HepG2 (cell line): ENCODE results near the gene DIP2C. TPM values are rescaled to one million over a fixed set of nuclear protein-coding genes. Genes with fewer than 3 reads are reported as not detected.

Experiments
- ATAC-seq: fragments of 200-7000 bp; cut with Tn5 transposase; 3 replicates; pipeline ENCODE4 v1.9.1; 2020; ENCODE audit warnings: mild to moderate bottlenecking, moderate library complexity
- BruUV-seq: library from RNA; stranded (reverse); fragments of 400-500 nt; replicated peaks from 2 replicates; lab custom pipeline; 2021; lab: Mats Ljungman, UMichigan
- CTCF ChIA-PET: fragments of 300-600 bp; formaldehyde crosslinking; extraction: SDS; loops from one replicate; lab custom pipeline; 2021; ENCODE audit warnings: low total read pairs, inconsistent platforms, low intra/inter-chr PET ratio; lab: Yijun Ruan, JAX
- POLR2A ChIA-PET: fragments of 350-600 bp; sonication (Branson Sonifier 250); formaldehyde crosslinking; loops from one replicate; lab custom pipeline; 2020; ENCODE audit warnings: antibody characterized with exemption, inconsistent platforms; lab: Yijun Ruan, JAX
- DNase-seq: peaks from one replicate; pipeline ENCODE4 v3.0.0-alpha.2; 2015; ENCODE audit warnings: low spot score
- FAIRE-seq: peaks from 3 replicates; lab custom pipeline; 2011; peaks lifted over from hg19 to GRCh38; lab: Jason Lieb, UNC
- H2AFZ ChIP-seq: one replicate; pipeline ENCODE4 v1.6.1; 2011; ENCODE audit warnings: low read length, inconsistent platforms
- H3K27ac ChIP-seq: fragments of 300-600 bp; 3 replicates; pipeline ENCODE4 v1.8.0; 2011; ENCODE audit warnings: mixed run types, mild to moderate bottlenecking, mixed read lengths, low read length, inconsistent platforms; ENCODE audit not compliant: insufficient read depth; ENCODE audit errors: extremely low read length
- H3K27me3 ChIP-seq, 2 experiments: fragments of 200-600 bp in 1 of 2; 2 replicates in 1 of 2; 3 replicates in 1 of 2; pipeline versions ENCODE4 v1.6.0 to v1.8.0; 2011; ENCODE audit warnings: low read length in 2 of 2, mild to moderate bottlenecking in 2 of 2, moderate library complexity in 2 of 2, inconsistent platforms in 1 of 2; ENCODE audit not compliant: insufficient read depth in 2 of 2, control insufficient read depth in 1 of 2
- H3K36me3 ChIP-seq, 2 experiments: fragments of 200-600 bp in 1 of 2; replicated peaks in 1 of 2; 2 replicates in 1 of 2; 3 replicates in 1 of 2; pipeline versions ENCODE4 v1.5.1 to v1.8.0; 2011; ENCODE audit warnings: low read length in 2 of 2, inconsistent platforms in 1 of 2; ENCODE audit not compliant: insufficient read depth in 2 of 2, control insufficient read depth in 1 of 2
- H3K4me1 ChIP-seq: 2 replicates; pipeline ENCODE4 v1.5.1; 2012; ENCODE audit warnings: low read length, inconsistent platforms; ENCODE audit not compliant: insufficient read depth
- H3K4me2 ChIP-seq: 2 replicates; pipeline ENCODE4 v1.6.0; 2011; ENCODE audit warnings: low read depth, low read length, inconsistent platforms
- H3K4me3 ChIP-seq, 3 experiments: fragments of 200-600 bp in 1 of 3; sonication (generic), shearing (Covaris generic) in 1 of 3; replicated peaks in 1 of 3; 2 replicates each; pipeline ENCODE4 v1.5.1; 2011 to 2016; ENCODE audit warnings: low read length in 3 of 3, inconsistent platforms in 2 of 3, low read depth in 2 of 3, mild to moderate bottlenecking in 2 of 3, control low read depth in 1 of 3, mixed read lengths in 1 of 3; ENCODE audit not compliant: insufficient read depth in 1 of 3
- H3K79me2 ChIP-seq: one replicate; pipeline ENCODE4 v1.6.1; 2011; ENCODE audit warnings: low read length, inconsistent platforms; ENCODE audit not compliant: insufficient read depth
- H3K9ac ChIP-seq: 2 replicates; pipeline ENCODE4 v1.6.0; 2011; ENCODE audit warnings: mild to moderate bottlenecking, low read depth, low read length, inconsistent platforms; ENCODE audit not compliant: insufficient read depth
- H3K9me3 ChIP-seq: 2 replicates; pipeline ENCODE4 v1.5.1; 2012; ENCODE audit warnings: mild to moderate bottlenecking, low read length
- H4K20me1 ChIP-seq: 2 replicates; pipeline ENCODE4 v1.6.0; 2011; ENCODE audit warnings: inconsistent platforms, mild to moderate bottlenecking, low read length, moderate library complexity; ENCODE audit not compliant: insufficient read depth
- FOXP1 ChIP-seq, 2 experiments: fragments of 450-650 bp in 1 of 2; IDR thresholded peaks; 2 replicates each; pipeline ENCODE4 v1.6.1; 2017 to 2018; ENCODE audit warnings: antibody characterized with exemption in 1 of 2
- GATAD2A ChIP-seq: IDR thresholded peaks from 2 replicates; pipeline ENCODE4 v1.6.1; 2016
- GZF1 ChIP-seq: sonication (generic); formaldehyde crosslinking; IDR thresholded peaks from 2 replicates; pipeline ENCODE4 v1.5.1; 2020; ENCODE audit warnings: mild to moderate bottlenecking, missing genetic modification reagents
- MATR3 ChIP-seq: sonication (generic); formaldehyde crosslinking; IDR thresholded peaks from 2 replicates; pipeline ENCODE4 v1.4.0; 2020; ENCODE audit warnings: missing genetic modification reagents
- RAD51 ChIP-seq: fragments of 450-650 bp; IDR thresholded peaks from 2 replicates; pipeline ENCODE4 v1.6.1; 2016; ENCODE audit warnings: borderline replicate concordance
- SOX13 ChIP-seq, 3 experiments: fragments of 450-650 bp in 1 of 3; sonication (generic) in 1 of 3; formaldehyde crosslinking in 1 of 3; IDR thresholded peaks in 2 of 3; conservative IDR thresholded peaks in 1 of 3; 2 replicates each; pipeline versions ENCODE4 v1.5.0 to v1.6.1; 2016 to 2020; ENCODE audit warnings: antibody characterized with exemption in 1 of 3, mild to moderate bottlenecking in 1 of 3, missing compliant biosample characterization in 1 of 3, missing genetic modification reagents in 1 of 3, moderate library complexity in 1 of 3
- ZIK1 ChIP-seq: sonication (generic); formaldehyde crosslinking; IDR thresholded peaks from 2 replicates; pipeline ENCODE4 v1.5.0; 2020; ENCODE audit warnings: mild to moderate bottlenecking, low read depth, missing genetic modification reagents, borderline replicate concordance
- ZNF138 ChIP-seq: sonication (generic); formaldehyde crosslinking; IDR thresholded peaks from 2 replicates; pipeline ENCODE4 v1.5.0; 2020; ENCODE audit warnings: mild to moderate bottlenecking, low read depth, missing genetic modification reagents
- ZNF34 ChIP-seq: sonication (generic); formaldehyde crosslinking; IDR thresholded peaks from 2 replicates; pipeline ENCODE4 v1.4.0; 2020; ENCODE audit warnings: mild to moderate bottlenecking, missing genetic modification reagents, borderline replicate concordance
- ZNF431 ChIP-seq: sonication (generic); formaldehyde crosslinking; IDR thresholded peaks from 2 replicates; pipeline ENCODE4 v1.9.0; 2022; ENCODE audit warnings: missing genetic modification reagents, low read depth, mild to moderate bottlenecking, borderline replicate concordance
- ZNF567 ChIP-seq: sonication (generic); formaldehyde crosslinking; IDR thresholded peaks from 2 replicates; pipeline ENCODE4 v1.8.1; 2023; ENCODE audit warnings: mild to moderate bottlenecking, missing genetic modification reagents, borderline replicate concordance
- WGBS: methylation state at CpG from one replicate; pipeline ENCODE4 v1.1.6; 2017; ENCODE audit warnings: low lambda C conversion rate; 5-methylcytosine and 5-hydroxymethylcytosine counted together
- in situ Hi-C: cut with HindIII; loops from 2 replicates; pipeline ENCODE4 v1.10.0; 2017; ENCODE audit warnings: low pct_unique_long_range_greater_than_20kb; ENCODE audit not compliant: extremely low pct_ligation_motif_present
- intact Hi-C: fragments of 100-400 bp; cut with micrococcal nuclease; formaldehyde crosslinking; loops from one replicate; pipeline ENCODE4 v1.10.0; 2022; ENCODE audit not compliant: unreplicated experiment
- polyA plus RNA-seq, 8 experiments: library from polyadenylated mRNA; depleted of rRNA in 3 of 8; stranded (reverse) in 7 of 8; unstranded in 1 of 8; fragments of >200 nt; fragmentation: Illumina TruSeq in 4 of 8; extraction: Trizol in 4 of 8; gene quantifications; 2 replicates each; pipeline versions ENCODE4 v1.2.1 to v1.2.3, GENCODE V29; 2011 to 2016; ENCODE audit warnings: low read depth in 4 of 8, missing spikeins in 1 of 8, mixed read lengths in 1 of 8; ENCODE audit not compliant: insufficient read depth in 1 of 8
- total RNA-seq, 5 experiments: library from RNA; depleted of rRNA; stranded (reverse); fragments of >200 nt; fragmentation: Illumina TruSeq; extraction: Trizol; gene quantifications; 2 replicates each; pipeline ENCODE4 v1.2.3, GENCODE V29; 2016; ENCODE audit warnings: low read depth in 1 of 5
- TF ChIP-seq, protein P1 (sequence below): sonication (generic); formaldehyde crosslinking; IDR thresholded peaks from 2 replicates; pipeline ENCODE4 v1.8.1; 2022; ENCODE audit warnings: low read depth, mild to moderate bottlenecking, missing genetic modification reagents
- TF ChIP-seq, protein P2 (sequence below): sonication (generic); formaldehyde crosslinking; IDR thresholded peaks from 2 replicates; pipeline ENCODE4 v1.4.0; 2020; ENCODE audit warnings: missing genetic modification reagents

The DIP2C gene
- total and polyA plus RNA-seq, 2 of the 13 experiments (the other 11 are each of a cell fraction or from before 2014, with no cell fraction given) = 2.2 to 2.7 TPM

DNA sequence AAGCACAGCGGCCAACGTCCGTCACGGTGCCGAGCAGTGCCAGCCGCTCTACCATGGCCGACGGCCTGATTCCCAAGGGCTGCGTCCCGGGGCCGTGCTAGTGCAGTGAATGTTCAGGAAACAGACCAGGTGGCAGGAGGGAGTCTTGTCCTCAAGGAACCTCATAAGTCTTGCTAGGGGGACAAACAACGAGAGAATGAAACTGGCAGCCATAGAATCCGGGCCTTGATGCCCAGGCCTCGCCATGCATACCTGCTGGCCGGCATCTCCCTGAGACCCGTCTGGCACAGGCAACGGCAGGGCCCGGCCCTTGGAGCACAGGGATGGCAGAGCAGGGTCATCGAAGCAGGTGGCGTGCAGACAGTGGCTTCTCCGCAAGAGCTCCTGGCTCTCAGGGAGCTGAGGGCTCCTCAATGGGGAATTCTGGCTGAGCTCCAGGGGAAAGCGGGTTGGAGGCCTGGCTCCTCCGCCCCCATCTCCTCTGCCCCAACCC lies 58.8 kb downstream of the DIP2C start:
- Histone ChIP-seq H3K4me1 (peaks cover 19% of the 10 kb centered on the region), H3K9ac (no peak overlapping the region), H3K36me3 (no peaks in the 10 kb centered on the region), H3K4me2 (no peak overlapping the region), H3K27ac (no peak overlapping the region), H3K27me3 (no peaks in the 10 kb centered on the region), H3K4me3 (no peak overlapping the region), H3K79me2 (no peaks in the 10 kb centered on the region), H3K9me3 (no peaks in the 10 kb centered on the region)
- in situ Hi-C loops = no loop called here
- no peak for DNase-seq
- intact Hi-C loops = no loop called here
- no TSS peak for BruUV-seq
- ChIA-PET CTCF (no interaction called here), POLR2A (no interaction called here)
- ATAC-seq = no peak
- 92% methylated on average over 14 of the region's 23 CpGs for WGBS
- TF ChIP-seq MATR3 (CRISPR knock-in tag) (no peak), ZNF567 (no peak), FOXP1 (IDR thresholded peaks at IDR 0.05) (no peak), FOXP1 (CRISPR knock-in tag; IDR thresholded peaks at IDR 0.05) (no peak), GZF1 (CRISPR knock-in tag) (no peak), SOX13 (IDR thresholded peaks at IDR 0.05) (no peak), SOX13 (CRISPR knock-in tag; conservative IDR thresholded peaks at IDR 0.05 in 1 of 2, IDR thresholded peaks at IDR 0.05 in 1 of 2) (no peak), ZNF431 (CRISPR knock-in tag) (no peak), RAD51 (no peak), ZNF138 (no peak), GATAD2A (CRISPR knock-in tag) (no peak), ZIK1 (CRISPR knock-in tag) (no peak), ZNF34 (no peak)
- TF ChIP-seq, protein P1, sequence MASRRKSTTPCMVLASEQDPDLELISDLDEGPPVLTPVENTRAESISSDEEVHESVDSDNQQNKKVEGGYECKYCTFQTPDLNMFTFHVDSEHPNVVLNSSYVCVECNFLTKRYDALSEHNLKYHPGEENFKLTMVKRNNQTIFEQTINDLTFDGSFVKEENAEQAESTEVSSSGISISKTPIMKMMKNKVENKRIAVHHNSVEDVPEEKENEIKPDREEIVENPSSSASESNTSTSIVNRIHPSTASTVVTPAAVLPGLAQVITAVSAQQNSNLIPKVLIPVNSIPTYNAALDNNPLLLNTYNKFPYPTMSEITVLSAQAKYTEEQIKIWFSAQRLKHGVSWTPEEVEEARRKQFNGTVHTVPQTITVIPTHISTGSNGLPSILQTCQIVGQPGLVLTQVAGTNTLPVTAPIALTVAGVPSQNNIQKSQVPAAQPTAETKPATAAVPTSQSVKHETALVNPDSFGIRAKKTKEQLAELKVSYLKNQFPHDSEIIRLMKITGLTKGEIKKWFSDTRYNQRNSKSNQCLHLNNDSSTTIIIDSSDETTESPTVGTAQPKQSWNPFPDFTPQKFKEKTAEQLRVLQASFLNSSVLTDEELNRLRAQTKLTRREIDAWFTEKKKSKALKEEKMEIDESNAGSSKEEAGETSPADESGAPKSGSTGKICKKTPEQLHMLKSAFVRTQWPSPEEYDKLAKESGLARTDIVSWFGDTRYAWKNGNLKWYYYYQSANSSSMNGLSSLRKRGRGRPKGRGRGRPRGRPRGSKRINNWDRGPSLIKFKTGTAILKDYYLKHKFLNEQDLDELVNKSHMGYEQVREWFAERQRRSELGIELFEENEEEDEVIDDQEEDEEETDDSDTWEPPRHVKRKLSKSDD (CRISPR knock-in tag) = no peak
- TF ChIP-seq, protein P2, sequence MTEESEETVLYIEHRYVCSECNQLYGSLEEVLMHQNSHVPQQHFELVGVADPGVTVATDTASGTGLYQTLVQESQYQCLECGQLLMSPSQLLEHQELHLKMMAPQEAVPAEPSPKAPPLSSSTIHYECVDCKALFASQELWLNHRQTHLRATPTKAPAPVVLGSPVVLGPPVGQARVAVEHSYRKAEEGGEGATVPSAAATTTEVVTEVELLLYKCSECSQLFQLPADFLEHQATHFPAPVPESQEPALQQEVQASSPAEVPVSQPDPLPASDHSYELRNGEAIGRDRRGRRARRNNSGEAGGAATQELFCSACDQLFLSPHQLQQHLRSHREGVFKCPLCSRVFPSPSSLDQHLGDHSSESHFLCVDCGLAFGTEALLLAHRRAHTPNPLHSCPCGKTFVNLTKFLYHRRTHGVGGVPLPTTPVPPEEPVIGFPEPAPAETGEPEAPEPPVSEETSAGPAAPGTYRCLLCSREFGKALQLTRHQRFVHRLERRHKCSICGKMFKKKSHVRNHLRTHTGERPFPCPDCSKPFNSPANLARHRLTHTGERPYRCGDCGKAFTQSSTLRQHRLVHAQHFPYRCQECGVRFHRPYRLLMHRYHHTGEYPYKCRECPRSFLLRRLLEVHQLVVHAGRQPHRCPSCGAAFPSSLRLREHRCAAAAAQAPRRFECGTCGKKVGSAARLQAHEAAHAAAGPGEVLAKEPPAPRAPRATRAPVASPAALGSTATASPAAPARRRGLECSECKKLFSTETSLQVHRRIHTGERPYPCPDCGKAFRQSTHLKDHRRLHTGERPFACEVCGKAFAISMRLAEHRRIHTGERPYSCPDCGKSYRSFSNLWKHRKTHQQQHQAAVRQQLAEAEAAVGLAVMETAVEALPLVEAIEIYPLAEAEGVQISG = no peak
- TF ChIP-seq, all 625 proteins: peak for 0
- no peak for FAIRE-seq
- H2AFZ ChIP-seq = no peak overlapping the region
- no peaks in the 10 kb centered on the region for H4K20me1 ChIP-seq
